Activated CD4-positive, CD25-positive, alpha-beta regulatory T cell treated with anti-CD3 and anti-CD28 coated beads, Interleukin-2, amount 50 U/mL, for 16 hours (primary cell): ENCODE results near the gene DYNC2H1.
"Not testable (repeated sequence)": the region's sequence is repeated elsewhere in the genome, so short reads cannot be mapped to it uniquely, and the experiment has no call there.

Experiments
- DNase-seq: peaks from one replicate; pipeline ENCODE4 v3.0.0-alpha.2; 2020; ENCODE audit warnings: low read depth, low spot score

DYNC2H1 gene

DNA sequence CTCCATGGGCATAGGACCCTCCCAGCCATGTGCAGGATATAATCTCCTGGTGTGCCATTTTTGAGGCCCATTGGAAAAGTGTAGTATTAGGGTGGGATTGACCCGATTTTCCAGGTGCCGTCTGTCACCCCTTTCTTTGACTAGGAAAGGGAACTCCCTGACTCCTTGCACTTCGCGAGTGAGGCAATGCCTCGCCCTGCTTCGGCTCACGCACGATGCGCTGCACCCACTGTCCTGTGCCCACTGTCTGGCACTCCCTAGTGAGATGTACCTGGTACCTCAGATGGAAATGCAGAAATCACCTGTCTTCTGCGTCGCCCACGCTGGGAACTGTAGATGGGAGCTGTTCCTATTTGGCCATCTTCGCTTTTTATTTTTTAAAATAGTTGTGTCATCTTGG lies 32.8 kb downstream of the DYNC2H1 start:
- not testable (repeated sequence) for DNase-seq

DNA sequence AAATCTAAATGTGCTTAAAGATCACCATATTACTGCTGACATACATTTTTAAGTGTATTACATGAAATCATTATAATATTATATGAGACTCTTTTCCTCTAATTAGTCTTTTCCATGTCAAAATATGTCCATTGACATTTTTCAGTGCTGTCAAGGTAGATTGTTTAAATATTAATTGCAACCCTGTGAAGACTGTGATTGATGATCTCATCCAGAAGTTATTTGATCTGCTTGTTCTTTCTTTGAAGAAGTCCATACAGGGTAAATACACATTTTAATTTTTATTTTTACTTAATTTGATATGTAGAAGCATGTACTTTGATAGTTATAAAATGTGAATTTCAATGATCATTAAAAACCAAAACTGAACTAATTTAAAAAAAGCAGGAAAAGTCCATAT lies 38.4 kb downstream of the DYNC2H1 start:
- DNase-seq: no peak

DNA sequence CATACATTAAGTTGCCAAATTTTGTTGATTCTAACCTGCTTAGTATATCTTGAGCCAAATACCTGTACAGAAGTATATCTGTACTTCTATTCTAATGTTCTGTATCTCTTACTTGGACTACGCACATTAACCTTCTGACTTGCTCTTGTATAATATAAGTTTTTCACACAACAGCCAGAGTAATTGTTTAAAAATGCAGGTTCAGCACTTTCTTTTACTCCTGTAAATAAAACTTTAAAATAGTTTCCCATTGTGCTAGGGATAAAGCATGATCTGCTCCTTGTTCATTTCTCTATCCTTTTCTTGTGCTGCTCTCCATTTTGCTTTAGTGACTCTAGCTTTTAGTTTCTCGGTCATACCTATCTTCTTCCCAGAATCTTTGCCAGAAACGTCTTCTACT lies 48.3 kb downstream of the DYNC2H1 start:
- no peak for DNase-seq

DNA sequence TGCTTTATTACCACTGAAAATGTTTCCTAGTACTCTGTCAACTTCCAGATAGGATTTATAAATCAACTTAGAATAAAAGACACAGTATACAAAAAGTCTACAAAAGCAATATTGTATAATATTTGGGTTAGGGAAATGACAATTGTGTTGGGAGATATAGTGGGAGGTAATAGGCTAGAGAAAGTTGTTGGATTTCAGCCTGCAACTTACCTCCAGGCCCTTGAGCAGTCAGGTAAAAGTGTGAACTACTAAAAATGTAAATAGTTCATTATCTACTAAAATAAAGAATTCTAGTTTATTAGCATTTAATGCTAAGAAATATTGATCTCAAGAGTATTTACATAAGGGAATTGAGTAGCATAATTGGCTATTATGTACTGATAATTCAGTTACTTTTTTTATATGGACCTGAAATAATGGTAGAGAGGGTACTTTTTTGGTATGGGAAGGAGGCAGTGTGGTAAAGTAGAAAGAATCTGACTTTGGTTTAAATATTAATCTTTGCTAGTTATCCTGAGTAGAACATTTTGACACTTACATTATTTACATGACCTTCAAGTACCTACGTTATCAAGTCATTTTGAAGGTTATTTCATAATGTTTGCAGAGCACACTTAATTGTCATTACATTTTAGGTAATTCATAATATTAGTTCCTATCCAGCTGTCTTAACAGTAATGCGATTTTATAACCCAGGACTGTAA lies 55.0 kb downstream of the DYNC2H1 start:
- DNase-seq: no peak

DNA sequence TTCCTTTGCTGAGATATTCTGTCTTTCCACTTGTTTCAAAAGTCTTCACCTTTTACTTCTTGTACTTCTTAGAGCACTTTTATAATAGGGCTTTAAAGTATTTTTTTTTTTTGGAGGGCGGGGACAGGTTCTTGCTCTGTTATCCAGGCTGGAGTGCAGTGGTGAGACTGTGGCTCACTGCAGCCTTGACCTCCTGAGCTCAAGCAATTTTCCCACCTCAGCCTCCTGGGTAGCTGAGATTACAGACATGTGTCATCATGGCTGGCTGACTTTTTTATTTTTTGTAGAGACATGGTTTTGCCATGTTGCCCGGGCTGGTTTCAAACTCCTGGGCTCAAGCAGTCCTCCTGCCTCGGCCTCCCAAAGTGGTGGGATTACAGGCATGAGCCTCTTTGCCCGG lies 57.9 kb downstream of the DYNC2H1 start:
- DNase-seq: no peak

DNA sequence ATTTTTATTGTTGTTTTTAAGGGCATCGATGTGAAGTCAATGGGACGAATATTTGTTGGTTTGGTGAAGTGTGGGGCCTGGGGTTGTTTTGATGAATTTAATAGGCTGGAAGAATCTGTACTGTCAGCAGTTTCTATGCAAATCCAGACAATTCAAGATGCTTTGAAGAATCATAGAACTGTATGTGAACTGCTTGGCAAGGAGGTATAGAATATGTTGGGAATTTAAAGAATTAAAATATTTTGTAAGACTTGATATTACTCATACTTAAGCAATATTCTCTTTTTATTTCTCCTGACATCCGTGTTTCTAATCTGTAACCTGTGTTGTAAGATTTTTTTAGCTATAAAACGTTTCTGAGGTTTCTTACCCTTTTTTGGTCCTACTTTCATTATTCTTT lies 61.6 kb downstream of the DYNC2H1 start:
- DNase-seq: no peak

DNA sequence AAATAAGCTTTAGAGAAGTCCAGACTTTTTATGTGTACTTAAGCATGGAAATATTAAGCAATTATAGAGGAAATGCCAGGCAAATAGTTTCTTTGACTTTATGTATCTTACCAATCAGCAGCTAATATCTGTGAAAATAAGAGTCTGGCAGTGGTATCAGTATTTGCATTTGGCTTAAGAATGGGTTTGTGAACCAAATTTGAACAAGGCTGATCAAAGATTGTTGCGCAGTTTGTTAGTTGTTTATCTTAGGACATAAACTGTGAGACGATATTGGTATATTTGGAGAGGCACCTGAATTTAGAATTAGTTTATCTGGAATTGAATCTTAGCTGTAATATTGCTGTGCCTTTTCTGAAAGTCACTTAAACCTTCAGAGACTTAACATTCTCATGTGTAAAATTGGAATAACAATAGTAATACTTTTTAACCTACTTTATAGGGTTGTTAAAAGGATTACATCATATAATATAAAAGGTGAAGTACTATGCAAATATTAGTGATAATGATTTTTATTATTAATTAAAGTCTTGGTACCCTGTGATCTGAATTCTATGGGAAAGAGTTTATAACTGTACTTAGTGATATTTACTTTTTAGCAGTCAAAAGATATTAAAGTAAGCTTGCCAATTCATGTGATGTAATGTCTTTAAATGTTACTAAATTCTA lies 66.4 kb downstream of the DYNC2H1 start:
- DNase-seq: no peak

DNA sequence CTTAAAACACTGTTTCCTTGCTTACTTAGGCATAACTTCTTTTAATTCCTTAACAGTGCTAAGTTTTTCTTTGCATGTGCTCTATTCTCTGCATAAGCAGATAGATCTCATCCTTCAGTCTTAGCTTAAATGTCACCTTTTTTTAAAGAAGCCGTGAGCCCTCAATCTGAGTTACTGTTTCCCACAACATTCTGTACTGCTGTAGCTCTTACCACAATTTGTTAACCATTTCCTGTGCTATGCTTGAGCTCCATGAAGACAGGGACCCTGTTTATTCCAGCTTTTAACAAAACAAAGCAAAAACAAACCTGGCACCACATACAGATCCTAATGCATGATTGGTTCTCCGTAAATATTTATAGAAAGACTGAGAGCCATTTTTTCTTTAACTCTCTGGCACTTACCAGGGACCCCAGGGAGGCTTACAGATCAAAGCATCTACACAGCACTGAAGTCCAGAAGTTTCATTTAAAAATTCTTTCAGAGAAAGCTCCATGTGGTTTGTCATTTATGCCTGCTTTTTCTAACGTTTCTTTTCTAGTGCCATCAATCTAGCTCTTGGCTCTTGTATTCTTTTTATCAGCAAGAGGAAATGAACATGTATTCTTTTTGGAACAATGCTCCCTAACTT lies 74.9 kb downstream of the DYNC2H1 start:
- no peak for DNase-seq

DNA sequence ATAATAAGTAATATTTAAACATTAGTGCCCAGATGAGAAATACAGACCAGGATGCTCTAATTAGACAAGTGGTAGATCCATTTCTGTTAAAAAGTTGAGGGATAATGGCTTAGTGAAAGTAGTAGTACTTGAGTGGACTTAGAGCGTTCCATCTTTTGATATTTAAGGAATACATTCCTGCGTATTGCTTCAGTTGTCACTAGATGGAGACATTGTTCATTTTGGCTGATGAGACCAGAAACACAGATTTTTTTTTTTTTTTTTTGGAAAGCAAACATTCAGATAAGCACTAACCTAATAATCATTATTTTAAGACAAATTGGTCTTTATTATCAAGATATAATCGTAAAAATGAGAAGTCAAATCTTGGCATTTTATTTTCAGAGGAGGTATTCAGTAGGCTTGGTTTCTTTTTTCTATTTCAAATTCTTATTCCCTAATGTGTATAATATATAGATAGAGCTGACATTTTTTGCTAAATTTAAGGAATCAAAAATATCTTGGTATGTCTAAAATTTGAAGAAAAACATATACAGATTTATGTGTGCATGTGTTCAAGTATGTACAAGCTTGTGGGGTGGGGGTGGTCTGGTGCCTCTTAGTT lies 92.9 kb downstream of the DYNC2H1 start:
- no peak for DNase-seq

DNA sequence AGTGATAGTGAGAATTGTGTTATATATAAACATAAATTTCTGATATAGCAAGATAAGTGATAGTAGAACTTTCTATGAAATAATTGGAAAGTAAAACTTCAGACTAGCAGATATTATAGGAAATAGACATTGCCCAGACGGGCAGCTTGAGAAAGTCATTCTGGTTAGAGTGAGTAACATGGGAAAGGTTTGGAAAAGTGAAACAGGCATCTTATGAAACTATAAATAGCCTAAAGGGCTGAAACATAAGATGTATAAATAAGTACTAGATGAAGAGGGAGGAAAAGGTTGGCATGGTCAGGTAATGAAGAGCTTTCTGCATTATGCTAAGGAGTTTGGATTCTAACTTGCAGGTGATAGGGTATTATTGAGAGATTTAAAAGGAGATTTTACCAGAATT lies 101.3 kb downstream of the DYNC2H1 start:
- no peak for DNase-seq

DNA sequence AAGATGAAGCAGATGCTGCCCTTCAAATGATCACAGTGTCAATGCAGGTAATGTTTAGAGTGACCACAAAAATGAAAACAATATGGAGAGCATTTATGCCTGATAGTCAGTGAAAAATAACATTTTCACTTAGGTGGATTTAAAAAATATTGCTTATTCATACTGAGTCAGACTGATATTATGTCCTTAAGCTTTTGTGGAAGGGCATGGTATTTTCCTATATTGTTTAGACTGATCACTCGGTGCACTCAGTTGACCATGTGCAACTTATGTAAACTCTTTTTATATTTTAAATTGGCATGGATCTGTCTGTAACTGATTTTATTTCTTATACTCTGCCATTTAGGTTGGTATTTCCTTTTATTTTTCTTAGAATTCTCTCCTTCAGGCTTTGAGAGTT lies 106.6 kb downstream of the DYNC2H1 start:
- no peak for DNase-seq

DNA sequence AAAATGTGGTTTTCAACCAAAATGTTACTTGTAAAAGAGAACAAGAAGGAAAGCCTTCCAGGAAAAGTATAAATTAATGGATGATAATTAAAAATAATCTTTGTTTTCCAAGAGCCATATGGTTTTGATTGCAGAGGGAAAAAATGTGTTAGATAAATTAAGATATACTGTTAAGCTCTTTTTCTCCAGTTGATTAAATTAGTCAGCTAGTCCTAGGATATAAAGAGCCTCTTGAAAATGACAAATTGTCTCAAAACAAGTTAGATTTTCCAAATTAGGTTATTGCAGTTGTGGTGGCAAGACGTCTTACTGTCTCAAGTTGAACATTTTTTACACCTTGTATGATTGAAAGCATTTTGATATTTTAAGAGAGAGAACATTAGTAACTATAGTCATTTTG lies 110.9 kb downstream of the DYNC2H1 start:
- no peak for DNase-seq

DNA sequence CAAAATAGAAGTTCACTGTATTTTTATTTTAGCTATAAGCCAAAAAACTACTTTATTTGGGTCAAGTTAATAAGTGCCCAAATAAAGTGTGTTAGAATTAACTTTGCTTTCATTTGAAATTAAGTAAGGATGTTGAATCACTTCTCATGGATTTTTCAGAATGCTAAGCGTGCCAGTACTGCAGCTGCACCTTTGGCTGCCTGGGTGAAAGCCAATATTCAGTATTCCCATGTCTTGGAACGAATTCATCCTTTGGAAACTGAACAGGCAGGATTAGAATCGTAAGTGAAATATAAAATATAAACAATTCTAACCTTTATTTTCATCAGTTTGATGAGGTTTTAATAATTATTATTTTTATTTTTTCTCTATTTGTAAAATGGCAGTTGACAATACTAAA lies 113.6 kb downstream of the DYNC2H1 start:
- DNase-seq: no peak

DNA sequence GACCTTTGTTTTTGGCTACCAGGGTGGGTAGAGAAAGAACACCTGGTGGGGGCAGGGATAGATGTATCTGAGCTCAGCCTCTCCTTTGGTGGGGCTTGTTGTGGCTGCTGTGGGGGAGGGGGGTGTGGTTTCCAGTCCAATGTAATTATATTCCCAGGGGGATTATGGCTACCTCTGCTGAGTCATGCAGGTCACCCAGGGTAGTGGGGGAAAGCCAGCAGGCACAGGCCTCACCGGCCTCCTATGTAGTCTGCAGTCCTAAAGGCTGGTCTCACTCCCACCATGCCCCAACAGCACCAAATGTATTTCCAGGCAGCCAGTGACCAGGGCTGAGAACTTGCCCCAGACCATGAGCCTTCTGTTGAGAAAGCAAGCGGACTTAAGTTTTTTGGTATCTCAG lies 119.6 kb downstream of the DYNC2H1 start:
- DNase-seq: no peak

DNA sequence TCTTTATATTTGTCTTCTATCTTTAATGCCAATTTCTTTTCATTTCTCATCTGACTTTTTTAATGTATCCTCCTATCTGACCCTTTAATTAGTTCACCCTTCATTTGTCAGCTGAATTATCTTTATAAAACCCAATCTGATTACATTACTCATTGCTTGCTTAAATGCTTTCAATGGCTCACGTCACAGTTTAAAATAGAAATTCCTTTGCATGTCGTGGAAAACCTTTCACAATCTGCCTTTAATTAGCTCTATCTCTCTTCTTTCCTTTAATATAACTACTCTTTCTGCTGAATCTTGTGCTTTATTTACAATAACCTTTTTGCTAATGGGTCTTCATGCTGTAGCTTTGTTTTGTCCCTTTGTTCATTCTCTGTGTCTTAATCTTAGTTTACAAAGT lies 125.7 kb downstream of the DYNC2H1 start:
- no peak for DNase-seq

DNA sequence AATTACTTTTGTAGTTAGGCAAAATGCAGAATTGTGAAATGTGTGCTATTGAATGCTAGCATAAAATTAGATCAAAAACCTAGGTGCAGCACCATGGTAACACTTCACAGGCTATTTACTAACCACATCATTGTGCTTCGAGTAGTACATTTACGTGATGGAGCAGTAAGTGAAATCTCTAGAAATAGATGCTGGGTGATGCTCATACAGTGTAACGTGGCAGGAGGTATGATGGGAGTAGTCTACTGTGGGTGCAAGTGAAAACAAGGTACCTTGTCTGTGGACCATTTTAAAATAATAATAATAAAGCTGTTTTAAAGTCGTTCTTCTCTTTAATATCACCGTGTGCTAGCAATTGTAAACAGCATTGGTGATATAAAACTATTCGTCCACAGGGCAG lies 132.3 kb downstream of the DYNC2H1 start:
- no peak for DNase-seq

DNA sequence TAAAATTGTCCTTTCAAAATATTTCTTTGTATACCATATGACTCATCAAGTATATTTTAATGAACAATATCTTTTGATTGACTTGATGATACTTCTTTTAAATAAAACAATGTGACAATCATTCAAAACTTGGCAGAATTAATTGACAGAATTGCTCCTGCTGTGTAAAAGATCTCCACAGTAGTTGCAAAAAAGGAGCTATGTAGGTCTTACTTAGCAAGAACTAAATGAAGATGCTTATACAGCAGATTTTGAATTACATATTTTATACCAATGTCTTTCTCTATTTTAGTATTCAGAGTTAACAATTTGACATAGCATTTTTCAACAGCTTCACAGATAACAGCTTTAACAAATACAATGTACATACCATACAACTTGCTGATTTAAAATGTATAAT lies 144.9 kb downstream of the DYNC2H1 start:
- no peak for DNase-seq

DNA sequence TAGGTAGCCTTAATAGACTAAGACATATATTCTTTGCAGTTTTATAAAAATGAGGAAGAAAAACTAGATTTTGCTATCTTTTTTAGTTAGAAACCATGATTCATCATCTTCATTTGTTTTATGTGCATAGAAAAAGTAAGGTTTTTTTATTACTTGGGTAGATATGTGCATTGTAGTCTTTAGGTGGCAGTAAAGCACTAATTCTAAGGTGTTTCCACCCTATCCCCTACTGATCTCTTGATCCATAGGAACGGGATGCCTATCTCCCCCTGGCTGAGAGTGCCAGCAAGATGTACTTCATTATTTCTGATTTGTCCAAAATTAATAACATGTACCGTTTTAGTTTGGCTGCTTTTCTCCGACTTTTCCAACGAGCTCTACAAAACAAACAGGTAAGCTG lies 148.1 kb downstream of the DYNC2H1 start:
- no peak for DNase-seq

DNA sequence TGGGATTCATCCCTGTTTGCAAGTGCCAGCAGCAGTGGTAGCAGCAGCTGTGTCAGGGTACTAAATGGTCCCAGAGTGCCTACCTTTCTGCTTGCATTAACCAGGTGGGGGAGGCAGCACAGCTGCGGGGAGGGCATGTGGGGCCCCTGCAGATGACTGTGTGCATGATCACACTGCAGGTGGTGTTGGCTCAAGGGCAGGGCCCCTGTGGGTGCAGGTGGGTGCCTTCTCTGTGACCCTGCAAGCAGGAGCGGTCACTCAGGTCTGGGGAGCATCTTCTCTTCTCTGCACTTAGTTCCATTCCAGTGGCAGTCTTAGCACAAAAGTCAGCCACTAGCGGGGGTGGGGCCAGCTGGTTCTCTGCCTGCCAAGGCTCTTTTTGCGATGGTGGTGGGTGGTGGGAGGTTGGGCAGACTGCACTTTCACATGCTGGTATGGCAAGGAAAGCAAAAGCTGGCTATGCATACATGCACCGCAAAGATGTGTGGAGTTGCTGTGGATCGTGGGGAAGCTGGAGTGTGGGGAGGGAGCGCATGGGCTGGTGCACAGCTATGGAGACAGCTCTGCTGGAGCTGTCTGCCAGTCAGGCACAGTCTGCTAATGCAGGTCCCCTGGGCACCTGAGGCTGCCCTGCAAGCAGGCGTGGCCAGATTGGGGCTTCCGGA lies 157.1 kb downstream of the DYNC2H1 start:
- no peak for DNase-seq

DNA sequence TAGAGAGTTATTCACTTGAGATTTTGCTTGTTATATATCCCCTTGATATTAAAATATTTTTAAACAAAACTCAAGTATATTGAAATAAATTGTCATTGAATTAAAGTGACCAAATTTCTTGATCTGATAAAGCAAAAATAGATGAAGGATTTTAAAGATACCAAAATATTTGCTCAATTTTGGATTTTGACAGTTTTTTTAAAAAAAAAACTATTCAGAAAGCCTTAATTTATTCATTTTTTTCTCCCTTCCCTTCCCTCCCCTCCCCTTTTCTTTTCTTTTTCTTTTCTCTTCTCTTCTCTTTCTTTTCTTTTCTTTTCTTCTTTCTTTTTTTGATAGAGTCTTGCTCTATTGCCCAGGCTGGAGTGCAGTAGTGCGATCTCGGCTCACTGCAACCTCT lies 163.7 kb downstream of the DYNC2H1 start:
- DNase-seq: no peak

DNA sequence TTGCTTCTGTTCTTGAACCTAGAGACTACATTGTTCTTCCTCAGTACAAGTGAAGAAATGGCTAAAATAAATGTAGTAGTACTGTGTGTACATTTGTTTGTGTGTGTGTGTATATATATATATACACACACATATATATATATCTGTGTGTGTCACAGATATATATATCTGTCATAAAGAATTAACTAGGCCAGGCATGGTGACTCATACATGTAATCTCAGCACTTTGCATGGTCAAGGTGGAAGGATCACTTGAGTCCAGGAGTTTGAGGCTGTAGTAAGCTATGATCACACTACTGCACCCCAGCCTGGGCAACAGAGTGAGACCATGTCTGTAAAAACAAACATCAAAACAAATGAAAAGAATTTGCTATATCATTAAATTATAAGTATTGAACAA lies 164.8 kb downstream of the DYNC2H1 start:
- DNase-seq: no peak

DNA sequence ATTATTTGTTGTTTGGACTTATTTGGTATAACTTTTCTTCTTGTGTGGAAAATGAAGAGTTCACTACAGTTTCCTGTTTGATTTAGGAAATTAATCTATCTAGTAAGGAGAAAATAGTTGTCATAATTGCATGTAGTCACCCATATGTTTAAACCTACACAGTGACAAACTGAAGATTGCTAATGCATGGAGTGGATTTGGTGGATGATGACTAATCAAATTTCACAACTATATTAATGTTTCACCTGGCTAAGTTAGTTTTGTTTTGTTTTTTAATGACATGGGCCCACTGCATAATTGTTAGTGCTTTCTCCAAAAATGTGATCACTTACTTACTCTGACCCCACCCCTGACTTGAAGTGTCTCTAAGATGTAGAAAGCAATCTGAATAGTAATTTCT lies 170.6 kb downstream of the DYNC2H1 start:
- no peak for DNase-seq
